DOHH2 (cell line): ENCODE measurements around the gene SMAD3.

Experiments
- CTCF ChIP-seq: fragments of 200-600 bp; sonication (generic); IDR thresholded peaks from one replicate; pipeline ENCODE4 v1.5.1; 2014; ENCODE audit warnings: antibody characterized with exemption, mild to moderate bottlenecking, low read depth, low read length; ENCODE audit not compliant: poor library complexity, severe bottlenecking
- EZH2phosphoT487 ChIP-seq: fragments of 200-600 bp; sonication (generic); IDR thresholded peaks from 2 replicates; pipeline ENCODE4 v1.6.1; 2017; ENCODE audit warnings: borderline replicate concordance, mild to moderate bottlenecking, antibody characterized with exemption, low read length, moderate library complexity, mixed read lengths

- no peak for TF ChIP-seq CTCF
- no peak for TF ChIP-seq EZH2phosphoT487
Measured at GRCh38 chr15:67022587-67023105, 42.8 kb upstream of the SMAD3 start.
